A549 (cell line): ENCODE measurements around the gene PIK3R2. TPM values are rescaled to one million over a fixed set of nuclear protein-coding genes. Genes with fewer than 3 reads are reported as not detected.

Experiments
- ATAC-seq, 2 experiments: fragments of 200-7000 bp in 1 of 2; fragments of >200 bp in 1 of 2; cut with Nextera tagmentation in 1 of 2; cut with Tn5 transposase in 1 of 2; 3 replicates each; pipeline versions ENCODE4 v1.8.0 to v1.9.1; 2018 to 2020; ENCODE audit warnings: mild to moderate bottlenecking in 1 of 2, moderate library complexity in 1 of 2
- CTCF ChIA-PET: fragments of 300-600 bp; sonication (Branson Sonifier 250); formaldehyde crosslinking; extraction: SDS; loops from one replicate; lab custom pipeline; 2021; ENCODE audit warnings: antibody characterized with exemption, inconsistent platforms; lab: Yijun Ruan, JAX
- POLR2A ChIA-PET: fragments of 350-600 bp; formaldehyde crosslinking; extraction: SDS; loops from one replicate; lab custom pipeline; 2021; ENCODE audit warnings: antibody characterized with exemption, inconsistent platforms; lab: Yijun Ruan, JAX
- DNase-seq, 2 experiments: peaks; one replicate each; pipeline versions ENCODE4 v3.0.0 to v3.0.0-alpha.2; 2011 to 2016; ENCODE audit warnings: low read depth in 1 of 2, low spot score in 1 of 2
- FAIRE-seq: peaks from 2 replicates; lab custom pipeline; 2011; peaks lifted over from hg19 to GRCh38; lab: Jason Lieb, UNC
- H3K27ac ChIP-seq, 2 experiments: fragments of >200 bp; sonication (Bioruptor Twin); formaldehyde crosslinking; 3 replicates each; pipeline ENCODE4 v1.5.1; 2016 to 2017
- H3K4me1 ChIP-seq: fragments of >200 bp; sonication (Bioruptor Twin); formaldehyde crosslinking; 3 replicates; pipeline ENCODE4 v1.6.1; 2016
- H3K4me2 ChIP-seq: fragments of >200 bp; sonication (Bioruptor Twin); formaldehyde crosslinking; 3 replicates; pipeline ENCODE4 v1.6.1; 2016
- H3K4me3 ChIP-seq: fragments of >200 bp; sonication (Bioruptor Twin); formaldehyde crosslinking; 3 replicates; pipeline ENCODE4 v1.5.1; 2016
- H3K9me3 ChIP-seq: fragments of >200 bp; sonication (Bioruptor Twin); formaldehyde crosslinking; 3 replicates; pipeline ENCODE4 v1.6.1; 2016
- BCL3 ChIP-seq: fragments of >200 bp; sonication (Bioruptor Twin); formaldehyde crosslinking; IDR thresholded peaks from 3 replicates; pipeline ENCODE4 v1.6.1; 2016
- BHLHE40 ChIP-seq: IDR thresholded peaks from 2 replicates; pipeline ENCODE4 v1.6.1; 2012; ENCODE audit warnings: low read depth, low read length, inconsistent platforms
- CHD4 ChIP-seq: fragments of 200-600 bp; sonication (generic); IDR thresholded peaks from 2 replicates; pipeline ENCODE4 v1.6.1; 2016; ENCODE audit warnings: antibody characterized with exemption, mild to moderate bottlenecking, borderline replicate concordance
- CTCF ChIP-seq: fragments of >200 bp; sonication (Bioruptor Twin); formaldehyde crosslinking; IDR thresholded peaks from 3 replicates; pipeline ENCODE4 v1.5.1; 2016
- ESRRA ChIP-seq: fragments of 150-350 bp; IDR thresholded peaks from 2 replicates; pipeline ENCODE4 v1.6.1; 2014; ENCODE audit warnings: mild to moderate bottlenecking, low read length, borderline replicate concordance
- HEYL ChIP-seq: fragments of 250-450 bp; sonication (Bioruptor Pico); IDR thresholded peaks from 2 replicates; pipeline ENCODE4 v1.8.0; 2021; ENCODE audit warnings: mild to moderate bottlenecking, moderate library complexity
- JUN ChIP-seq, 2 experiments: fragments of >200 bp; sonication (Bioruptor Twin); formaldehyde crosslinking; IDR thresholded peaks; 2 replicates in 1 of 2; 3 replicates in 1 of 2; pipeline ENCODE4 v1.6.1; 2016 to 2017
- KDM1A ChIP-seq: fragments of 200-600 bp; sonication (generic); IDR thresholded peaks from 2 replicates; pipeline ENCODE4 v1.6.1; 2016; ENCODE audit warnings: low read depth, mild to moderate bottlenecking
- NPAS2 ChIP-seq: fragments of 250-450 bp; sonication (Bioruptor Pico); IDR thresholded peaks from 2 replicates; pipeline ENCODE4 v1.8.0; 2022; ENCODE audit warnings: mild to moderate bottlenecking, moderate library complexity, borderline replicate concordance
- NR3C1 ChIP-seq: fragments of >200 bp; sonication (Bioruptor Twin); formaldehyde crosslinking; IDR thresholded peaks from 3 replicates; pipeline ENCODE4 v1.6.1; 2017
- POLR2A ChIP-seq: IDR thresholded peaks from 2 replicates; pipeline ENCODE4 v1.6.1; 2012; ENCODE audit warnings: mild to moderate bottlenecking, low read length
- POLR2AphosphoS2 ChIP-seq: conservative IDR thresholded peaks from 2 replicates; pipeline ENCODE4 v1.6.1; 2012; ENCODE audit warnings: low read length, improper control_type of control experiment, inconsistent platforms
- RAD21 ChIP-seq, 2 experiments: fragments of >200 bp in 1 of 2; sonication (Bioruptor Twin) in 1 of 2; formaldehyde crosslinking in 1 of 2; IDR thresholded peaks in 1 of 2; conservative IDR thresholded peaks in 1 of 2; 2 replicates in 1 of 2; 3 replicates in 1 of 2; pipeline ENCODE4 v1.6.1; 2012 to 2018; ENCODE audit warnings: inconsistent platforms in 1 of 2
- RCOR1 ChIP-seq: fragments of 150-350 bp; IDR thresholded peaks from 2 replicates; pipeline ENCODE4 v1.6.1; 2014; ENCODE audit warnings: antibody characterized with exemption, low read length, low read depth
- REST ChIP-seq: fragments of 200-600 bp; sonication (generic); IDR thresholded peaks from 2 replicates; pipeline ENCODE4 v1.6.1; 2016; ENCODE audit warnings: antibody characterized with exemption, mild to moderate bottlenecking, moderate library complexity
- SMC3 ChIP-seq: fragments of >200 bp; sonication (Bioruptor Twin); formaldehyde crosslinking; IDR thresholded peaks from 3 replicates; pipeline ENCODE4 v1.6.1; 2018; ENCODE audit warnings: inconsistent platforms
- SREBF2 ChIP-seq: fragments of 450-650 bp; IDR thresholded peaks from 2 replicates; pipeline ENCODE4 v1.6.1; 2014; ENCODE audit warnings: mild to moderate bottlenecking, moderate library complexity
- ZC3H11A ChIP-seq: fragments of 450-650 bp; IDR thresholded peaks from 2 replicates; pipeline ENCODE4 v1.6.1; 2014; ENCODE audit warnings: antibody characterized with exemption, mild to moderate bottlenecking
- ZFP36 ChIP-seq: fragments of 450-650 bp; IDR thresholded peaks from 2 replicates; pipeline ENCODE4 v1.6.1; 2014; ENCODE audit warnings: borderline replicate concordance; ENCODE audit not compliant: partially characterized antibody
- WGBS: methylation state at CpG from one replicate; pipeline ENCODE4 v1.1.6; 2017; ENCODE audit errors: missing lambda C conversion rate; 5-methylcytosine and 5-hydroxymethylcytosine counted together
- polyA plus RNA-seq, 4 experiments: library from polyadenylated mRNA; depleted of rRNA in 3 of 4; stranded (reverse); fragments of >200 nt; fragmentation: RNase III in 1 of 4; extraction: RNeasy Plus Mini Kit Qiagen cat#74134 plus additional on column Dnase treatment in 1 of 4; gene quantifications; 2 replicates in 3 of 4; 3 replicates in 1 of 4; pipeline ENCODE4 v1.2.3, GENCODE V29; 2011 to 2017

The PIK3R2 gene
- polyA plus RNA-seq, 2 of the 4 experiments (the other 2 are of a cell fraction) = 6.7 to 8.3 TPM

- FAIRE-seq (no peak), DNase-seq (no peak), ATAC-seq (0 out of 6 replicates have a peak, but pooled peaks have one; percentile 1)
- H3K9me3 ChIP-seq = no peaks in the 10 kb centered on the region
- peaks cover 14% of the 10 kb centered on the region; the same call in 2 of the 3 replicates for H3K4me1 ChIP-seq
- H3K4me2 ChIP-seq = peak overlapping the region; percentile 77
- peak overlapping the region; percentile 65 for H3K4me3 ChIP-seq
- 40% methylated on average over 15 of the region's 46 CpGs for WGBS
- CTCF ChIA-PET = interaction anchor here (0.6 to 5.8 kb wide), 9 partner anchors 9 to 225 kb away, joined by 3 to 60 read pairs (median 4); partner anchors contain the start of genes RAB3A and SSBP4
- POLR2A ChIA-PET = interaction anchor here (0.6 to 2.2 kb wide), 9 partner anchors 11 to 1664 kb away, joined by 3 to 9 read pairs (median 4); partner anchors contain the start of genes GDF15, LSM4 and RAB3A
- TF ChIP-seq ESRRA (no peak), SMC3 (no peak), CHD4 (no peak), ZFP36 (no peak), JUN (IDR thresholded peaks at IDR 0.05) (no peak), ZC3H11A (no peak), RAD21 (conservative IDR thresholded peaks at IDR 0.05 in 1 of 2, IDR thresholded peaks at IDR 0.05 in 1 of 2) (no peak), POLR2A (no peak), NR3C1 (no peak), BHLHE40 (no peak), NPAS2 (CRISPR knock-in tag) (no peak), SREBF2 (no peak), BCL3 (no peak), POLR2AphosphoS2 (no peak), HEYL (CRISPR knock-in tag) (no peak), RCOR1 (no peak)
- TF ChIP-seq, all 56 proteins: peak for 0
- H3K27ac ChIP-seq = peak overlapping the region; percentile 62 to 82
Measured at GRCh38 chr19:18193388-18194180, 40.6 kb downstream of the PIK3R2 start.

- FAIRE-seq (no peak), ATAC-seq (no peak), DNase-seq (no peak)
- POLR2A ChIA-PET = interaction anchor here (1.2 to 2.2 kb wide), 2 partner anchors 11 to 88 kb away, joined by 4 to 9 read pairs; no protein-coding TSS in a partner anchor
- H3K4me2 ChIP-seq = peak overlapping the region; percentile 77
- H3K4me1 ChIP-seq = peaks cover 14% of the 10 kb centered on the region; the same call in 2 of the 3 replicates
- 90% methylated on average over 12 of the region's 12 CpGs for WGBS
- 0 out of 6 replicates have a peak overlapping the region, but pooled peaks of 1 of the 2 experiments have one; percentile 82 for H3K27ac ChIP-seq
- H3K9me3 ChIP-seq = no peaks in the 10 kb centered on the region
- TF ChIP-seq KDM1A (no peak), CTCF (no peak), REST (no peak)
- TF ChIP-seq, all 56 proteins: peak for 0
- no peak overlapping the region; the same call in 2 of the 3 replicates for H3K4me3 ChIP-seq
- CTCF ChIA-PET = interaction anchor here (0.6 to 5.8 kb wide), 5 partner anchors 16 to 83 kb away, joined by 3 to 60 read pairs (median 4); a partner anchor contains a TSS
Measured at GRCh38 chr19:18194181-18194530, 41.2 kb downstream of the PIK3R2 start.
